Aorta (tissue), 5 donors: ENCODE data around the gene POMT1. TPM values are rescaled to one million over a fixed set of nuclear protein-coding genes. Genes with fewer than 3 reads are reported as not detected.
"Not testable (repeated sequence)": the region's sequence is repeated elsewhere in the genome, so short reads cannot be mapped to it uniquely, and the experiment has no call there.

Experiments used
- ATAC-seq: fragments of 200-7000 bp; cut with Tn5 transposase; one replicate; pipeline ENCODE4 v1.9.1; 2022; ENCODE audit warnings: moderate library complexity; ENCODE audit not compliant: low FRiP score
- DNase-seq, 2 donors: peaks; one replicate each; pipeline ENCODE4 v3.0.0-alpha.2; 2020
- H3K27ac ChIP-seq, 2 donors: one replicate each; pipeline ENCODE4 v1.5.1; 2013; ENCODE audit warnings: low read length in 2 of 2, mild to moderate bottlenecking in 2 of 2, moderate library complexity in 2 of 2, control low read depth in 1 of 2, inconsistent platforms in 1 of 2, low read depth in 1 of 2
- H3K27me3 ChIP-seq, 2 donors: one replicate each; pipeline ENCODE4 v1.6.1; 2013; ENCODE audit warnings: control low read depth in 1 of 2, low read length in 1 of 2, mild to moderate bottlenecking in 1 of 2, moderate library complexity in 1 of 2; ENCODE audit not compliant: insufficient read depth in 2 of 2, control insufficient read depth in 1 of 2
- H3K36me3 ChIP-seq, 2 donors: one replicate each; pipeline ENCODE4 v1.6.1; 2013; ENCODE audit warnings: control low read depth in 1 of 2, low read length in 1 of 2, mild to moderate bottlenecking in 1 of 2; ENCODE audit not compliant: insufficient read depth in 2 of 2, control insufficient read depth in 1 of 2
- H3K4me1 ChIP-seq, 2 donors: one replicate each; pipeline ENCODE4 v1.6.1; 2013; ENCODE audit warnings: low read length in 2 of 2, control low read depth in 1 of 2, mild to moderate bottlenecking in 1 of 2, moderate library complexity in 1 of 2; ENCODE audit not compliant: insufficient read depth in 2 of 2, control insufficient read depth in 1 of 2
- H3K4me3 ChIP-seq, 2 donors: one replicate each; pipeline ENCODE4 v1.5.1; 2013; ENCODE audit warnings: low read length in 2 of 2, control low read depth in 1 of 2, mild to moderate bottlenecking in 1 of 2
- H3K9me3 ChIP-seq: one replicate; pipeline ENCODE4 v1.6.1; 2013; ENCODE audit warnings: mild to moderate bottlenecking, low read length; ENCODE audit not compliant: control insufficient read depth
- WGBS, 2 donors: extraction: QIAGEN DNeasy Blood & Tissue Kit; methylation state at CpG; one replicate each; pipeline ENCODE4 v1.1.7; 2013; 5-methylcytosine and 5-hydroxymethylcytosine counted together
- intact Hi-C, 2 donors: fragments of 100-400 bp; cut with DNase I; formaldehyde crosslinking; loops; one replicate each; pipeline versions ENCODE4 v1.14.2 to v1.15.0; 2022
- polyA plus RNA-seq, 2 donors: library from polyadenylated mRNA; stranded (reverse); fragments of 200-250 nt; gene quantifications; one replicate each; pipeline ENCODE4 v1.2.3, GENCODE V29; 2013
- total RNA-seq, 2 donors: library from RNA; stranded (reverse); fragmentation: NEBNext Ultra II Directional; extraction: Animal tissue kit (Norgen Biotek cat#: 25700); gene quantifications; one replicate each; pipeline ENCODE4 v1.2.1, GENCODE V29; 2021
- donor health status: healthy with polysubstance abuse.
- donor health status: Bipolar disorder and iron deficiency.
- donor health status: DM: no; HTN: no; CAD: no.
- donor health status: DM: no; HTN: no; CAD: no.
- donor health status: DM: yes; HTN: yes; CAD: no.

The POMT1 gene
- total and polyA plus RNA-seq, 4 donors, result 10.0 to 97.0 (median 27.5) TPM

- 93% methylated on average over 15 of the region's 15 CpGs for WGBS, 2 donors
- no peak for ATAC-seq
- H3K27me3 ChIP-seq, result no peaks in the 10 kb centered on the region
- intact Hi-C loops, result no loop called here
- peaks cover 0 to 13% of the 10 kb centered on the region in 2 donors for H3K36me3 ChIP-seq
- no peaks in the 10 kb centered on the region for H3K4me1 ChIP-seq
- no peak overlapping the region for H3K4me3 ChIP-seq
- no peak for DNase-seq
- H3K27ac ChIP-seq, result no peak overlapping the region
- no peaks in the 10 kb centered on the region for H3K9me3 ChIP-seq
These were observed 10.5 kb downstream of the POMT1 start for GRCh38 chr9:131513177-131513576.

- H3K4me3 ChIP-seq, H3K27me3 ChIP-seq, H3K9me3 ChIP-seq, intact Hi-C loops, H3K27ac ChIP-seq, ATAC-seq, DNase-seq, H3K4me1 ChIP-seq: not testable (repeated sequence)
- peaks cover 0 to 17% of the 10 kb centered on the region in 2 donors for H3K36me3 ChIP-seq
- WGBS, 2 donors, result 87% methylated on average over 10 to 12 of the region's 12 CpGs
These were observed 12.9 kb downstream of the POMT1 start for GRCh38 chr9:131515559-131516031.

- Histone ChIP-seq H3K27me3 (no peaks in the 10 kb centered on the region), H3K9me3 (no peaks in the 10 kb centered on the region), H3K27ac (no peak overlapping the region), H3K4me1 (no peaks in the 10 kb centered on the region), H3K36me3 (peaks cover 0 to 13% of the 10 kb centered on the region in 2 donors), H3K4me3 (no peak overlapping the region)
- intact Hi-C loops, result no loop called here
- DNase-seq, result no peak
- WGBS, 2 donors, result 88 to 90% methylated on average over 14 to 15 of the region's 15 CpGs
- no peak for ATAC-seq
These were observed 13.4 kb downstream of the POMT1 start for GRCh38 chr9:131516100-131516499.

GRCh38 chr9:131516930-131517329 is 14.2 kb downstream of the POMT1 start:
- 92 to 96% methylated on average over 9 of the region's 9 CpGs for WGBS, 2 donors
- DNase-seq (no peak), ATAC-seq (no peak)
- no peak overlapping the region for H3K4me3 ChIP-seq
- intact Hi-C loops, result no loop called here
- H3K9me3 ChIP-seq, result no peaks in the 10 kb centered on the region
- no peak overlapping the region for H3K27ac ChIP-seq
- no peaks in the 10 kb centered on the region for H3K27me3 ChIP-seq
- no peaks in the 10 kb centered on the region for H3K4me1 ChIP-seq
- H3K36me3 ChIP-seq, result peaks cover 0 to 12% of the 10 kb centered on the region in 2 donors

GRCh38 chr9:131517761-131518190 is 15.1 kb downstream of the POMT1 start:
- peaks cover 0 to 12% of the 10 kb centered on the region in 2 donors for H3K36me3 ChIP-seq
- no peaks in the 10 kb centered on the region for H3K9me3 ChIP-seq
- H3K27ac ChIP-seq, result no peak overlapping the region
- no peak overlapping the region for H3K4me3 ChIP-seq
- intact Hi-C loops, result no loop called here
- no peak for ATAC-seq
- H3K4me1 ChIP-seq, result no peaks in the 10 kb centered on the region
- WGBS, 2 donors, result 75 to 88% methylated on average over 11 of the region's 11 CpGs
- no peaks in the 10 kb centered on the region for H3K27me3 ChIP-seq
- no peak for DNase-seq

GRCh38 chr9:131518553-131518952 is 15.8 kb downstream of the POMT1 start:
- WGBS, 2 donors, result 94 to 96% methylated on average over 20 of the region's 20 CpGs

GRCh38 chr9:131520503-131520902 is 17.8 kb downstream of the POMT1 start:
- Histone ChIP-seq H3K4me1 (no peaks in the 10 kb centered on the region), H3K9me3 (no peaks in the 10 kb centered on the region), H3K4me3 (no peak overlapping the region), H3K27me3 (no peaks in the 10 kb centered on the region), H3K36me3 (peaks cover 0 to 14% of the 10 kb centered on the region in 2 donors), H3K27ac (no peak overlapping the region)
- ATAC-seq (no peak), DNase-seq (no peak)
- intact Hi-C loops, result no loop called here
- WGBS, 2 donors, result 78 to 81% methylated on average over 16 of the region's 16 CpGs

More at GRCh38 chr9:131518553-131518952, 15.8 kb downstream of the POMT1 start:
- ATAC-seq (no peak), DNase-seq (no peak)
- Histone ChIP-seq H3K4me1 (no peaks in the 10 kb centered on the region), H3K27ac (no peak overlapping the region), H3K9me3 (no peaks in the 10 kb centered on the region), H3K4me3 (no peak overlapping the region), H3K36me3 (peaks cover 0 to 12% of the 10 kb centered on the region in 2 donors), H3K27me3 (no peaks in the 10 kb centered on the region)
- intact Hi-C loops, result no loop called here

- H3K36me3 ChIP-seq, result peaks cover 0 to 12% of the 10 kb centered on the region in 2 donors
- ATAC-seq, result no peak
- no peaks in the 10 kb centered on the region for H3K9me3 ChIP-seq
- H3K27ac ChIP-seq, result no peak overlapping the region
- intact Hi-C loops, result no loop called here
- WGBS, 2 donors, result 93 to 96% methylated on average over 10 of the region's 10 CpGs
- no peak overlapping the region for H3K4me3 ChIP-seq
- H3K27me3 ChIP-seq, result no peaks in the 10 kb centered on the region
- no peaks in the 10 kb centered on the region for H3K4me1 ChIP-seq
- DNase-seq, result no peak
These were observed 18.5 kb downstream of the POMT1 start for GRCh38 chr9:131521203-131521602.

GRCh38 chr9:131521822-131522221 is 19.1 kb downstream of the POMT1 start:
- intact Hi-C loops, result no loop called here
- DNase-seq (no peak), ATAC-seq (no peak)
- Histone ChIP-seq H3K27ac (no peak overlapping the region), H3K27me3 (no peaks in the 10 kb centered on the region), H3K9me3 (no peaks in the 10 kb centered on the region), H3K4me3 (no peak overlapping the region), H3K36me3 (peaks cover 0 to 12% of the 10 kb centered on the region in 2 donors), H3K4me1 (no peaks in the 10 kb centered on the region)
- WGBS, 2 donors, result 95 to 97% methylated on average over 13 of the region's 13 CpGs
